ENCODE results near the gene MED16.

Gene MED16, protein sequence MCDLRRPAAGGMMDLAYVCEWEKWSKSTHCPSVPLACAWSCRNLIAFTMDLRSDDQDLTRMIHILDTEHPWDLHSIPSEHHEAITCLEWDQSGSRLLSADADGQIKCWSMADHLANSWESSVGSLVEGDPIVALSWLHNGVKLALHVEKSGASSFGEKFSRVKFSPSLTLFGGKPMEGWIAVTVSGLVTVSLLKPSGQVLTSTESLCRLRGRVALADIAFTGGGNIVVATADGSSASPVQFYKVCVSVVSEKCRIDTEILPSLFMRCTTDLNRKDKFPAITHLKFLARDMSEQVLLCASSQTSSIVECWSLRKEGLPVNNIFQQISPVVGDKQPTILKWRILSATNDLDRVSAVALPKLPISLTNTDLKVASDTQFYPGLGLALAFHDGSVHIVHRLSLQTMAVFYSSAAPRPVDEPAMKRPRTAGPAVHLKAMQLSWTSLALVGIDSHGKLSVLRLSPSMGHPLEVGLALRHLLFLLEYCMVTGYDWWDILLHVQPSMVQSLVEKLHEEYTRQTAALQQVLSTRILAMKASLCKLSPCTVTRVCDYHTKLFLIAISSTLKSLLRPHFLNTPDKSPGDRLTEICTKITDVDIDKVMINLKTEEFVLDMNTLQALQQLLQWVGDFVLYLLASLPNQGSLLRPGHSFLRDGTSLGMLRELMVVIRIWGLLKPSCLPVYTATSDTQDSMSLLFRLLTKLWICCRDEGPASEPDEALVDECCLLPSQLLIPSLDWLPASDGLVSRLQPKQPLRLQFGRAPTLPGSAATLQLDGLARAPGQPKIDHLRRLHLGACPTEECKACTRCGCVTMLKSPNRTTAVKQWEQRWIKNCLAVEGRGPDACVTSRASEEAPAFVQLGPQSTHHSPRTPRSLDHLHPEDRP

DNA sequence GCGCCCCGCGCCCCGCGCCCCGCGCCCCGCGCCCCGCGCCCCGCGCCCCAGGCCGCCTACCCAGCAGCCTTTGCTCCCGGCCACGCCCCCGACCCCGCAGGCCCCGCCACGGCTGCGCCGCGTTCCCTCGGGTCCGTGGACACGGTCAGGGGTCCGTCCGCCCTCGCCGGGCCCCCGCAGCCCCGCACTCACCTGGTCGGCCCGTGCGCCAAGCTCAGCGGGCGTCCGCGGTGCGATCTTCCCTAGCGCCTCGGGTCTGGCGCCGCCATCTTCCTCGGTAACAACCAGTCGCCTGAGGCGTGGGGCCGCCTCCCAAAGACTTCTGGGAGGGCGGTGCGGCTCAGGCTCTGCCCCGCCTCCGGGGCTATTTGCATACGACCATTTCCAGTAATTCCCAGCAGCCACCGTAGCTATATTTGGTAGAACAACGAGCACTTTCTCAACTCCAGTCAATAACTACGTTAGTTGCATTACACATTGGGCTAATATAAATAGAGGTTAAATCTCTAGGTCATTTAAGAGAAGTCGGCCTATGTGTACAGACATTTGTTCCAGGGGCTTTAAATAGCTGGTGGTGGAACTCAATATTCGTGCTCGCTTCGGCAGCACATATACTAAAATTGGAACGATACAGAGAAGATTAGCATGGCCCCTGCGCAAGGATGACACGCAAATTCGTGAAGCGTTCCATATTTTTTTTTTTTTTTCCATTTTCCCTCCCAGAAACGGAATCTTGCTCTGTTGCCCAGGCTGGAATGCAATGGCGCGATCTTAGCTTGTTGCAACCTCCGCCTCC, at the start of gene MED16, which contains the start of gene RNU6-9:
MED16 (minus strand) TSS at position 294 of the 796 bp plus-strand sequence. CDS start 2,056 bp downstream, outside the sequence.
RNU6-9 (plus strand) TSS at position 591 of the 796 bp plus-strand sequence.
- FAIRE-seq, result peak; percentile 80

DNA sequence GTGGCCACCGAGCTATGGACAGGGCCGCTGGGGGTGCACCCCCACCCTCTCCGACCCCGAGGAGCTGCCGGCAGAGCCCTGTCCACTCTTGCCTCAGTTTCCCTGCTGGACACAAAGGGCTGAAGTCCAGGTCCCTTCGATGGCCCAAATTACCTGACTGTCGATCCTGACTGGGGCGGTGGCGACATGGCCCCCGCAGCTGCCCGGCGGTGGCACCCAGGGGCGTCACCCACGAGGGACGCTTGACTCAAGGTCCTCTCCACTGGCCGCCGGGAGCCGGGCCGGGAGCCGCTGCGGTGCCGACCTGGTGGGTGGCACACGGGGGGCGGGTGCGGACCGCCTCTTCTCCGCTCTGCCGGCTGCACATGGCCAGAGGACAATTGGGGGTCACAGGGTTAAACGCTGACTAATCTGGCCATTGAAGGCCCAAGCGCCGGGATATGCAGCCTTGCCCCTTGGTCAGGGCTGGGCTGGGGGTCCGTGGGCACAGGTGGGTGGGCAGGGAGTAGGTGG, 49.2 kb upstream of the MED16 start:
- no peak for FAIRE-seq

DNA sequence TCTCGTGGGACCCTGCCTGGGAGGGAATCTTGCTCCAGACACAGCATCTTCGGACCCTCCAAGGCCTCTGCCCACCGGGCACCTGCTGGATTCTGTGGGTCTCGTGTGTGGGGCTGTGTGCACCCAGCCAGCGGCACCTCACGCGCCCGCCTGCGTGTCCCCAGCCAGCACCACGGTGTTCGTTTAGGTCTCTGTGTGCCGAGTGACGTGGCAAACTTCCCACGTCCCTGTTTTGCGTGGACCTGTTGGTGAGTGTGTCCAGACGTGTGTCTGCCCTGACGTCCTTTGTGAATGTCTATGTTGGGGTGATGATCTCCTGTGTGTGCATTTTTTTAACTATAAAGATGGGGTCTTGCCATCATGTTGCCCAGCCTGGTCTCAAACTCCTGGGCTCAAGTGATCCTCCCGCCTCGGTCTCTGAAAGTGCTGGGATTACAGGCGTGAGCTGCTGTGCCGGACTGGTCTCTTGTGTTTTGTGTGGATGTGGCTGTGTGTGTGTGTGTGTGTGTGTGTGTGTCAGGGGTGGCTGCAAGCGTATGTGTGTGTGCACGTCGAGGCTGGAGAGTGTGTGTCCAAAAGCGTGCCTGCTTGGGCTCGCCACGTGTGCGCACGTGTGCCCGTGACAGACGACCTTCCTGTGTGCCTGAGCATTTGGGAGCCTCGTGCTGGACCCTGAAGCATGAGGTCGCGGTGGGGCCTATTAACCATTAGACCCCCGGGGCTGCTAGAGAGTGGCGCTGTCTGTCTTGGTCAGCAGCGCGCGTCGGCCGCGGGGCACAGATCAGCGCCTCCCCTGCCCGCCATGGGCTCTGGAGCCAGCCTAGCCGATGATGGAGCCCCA, 48.5 kb upstream of the MED16 start:
- FAIRE-seq, result no peak

DNA sequence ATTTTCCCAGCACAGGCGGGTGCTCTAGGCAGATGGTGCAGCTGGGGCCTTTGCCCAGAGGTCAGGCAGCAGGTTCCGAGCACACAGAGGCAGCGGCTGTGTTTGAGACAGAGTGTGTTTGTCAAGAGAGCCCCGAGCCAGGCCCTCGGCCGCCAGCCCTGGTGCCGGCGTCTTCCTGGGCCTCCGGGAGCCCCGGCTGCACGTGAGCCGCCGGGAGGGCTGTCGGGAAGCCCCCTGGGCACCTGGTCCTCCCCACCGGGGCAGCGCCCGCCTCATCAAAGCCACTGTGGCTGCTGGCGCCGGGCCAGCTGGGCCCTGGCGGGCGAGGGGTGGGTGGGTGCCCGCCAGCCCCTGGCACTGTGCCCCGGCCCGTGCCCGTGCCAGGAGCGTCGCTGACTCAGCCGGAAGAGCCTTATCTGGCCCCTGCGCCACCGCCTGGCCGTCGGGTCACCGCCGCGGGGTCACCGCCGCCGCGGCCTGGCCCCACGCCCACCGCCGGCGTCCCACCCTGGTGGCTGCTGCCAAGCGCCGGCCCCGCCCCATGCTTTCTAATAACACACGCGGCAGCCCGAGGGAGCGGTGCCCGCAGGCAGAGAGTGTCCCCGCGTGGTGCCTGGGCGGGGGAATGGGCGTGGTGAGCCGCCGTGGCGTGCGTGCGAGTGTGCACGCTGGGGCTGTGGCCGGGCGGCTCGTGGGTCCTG, 47.8 kb upstream of the MED16 start:
- no peak for FAIRE-seq

DNA sequence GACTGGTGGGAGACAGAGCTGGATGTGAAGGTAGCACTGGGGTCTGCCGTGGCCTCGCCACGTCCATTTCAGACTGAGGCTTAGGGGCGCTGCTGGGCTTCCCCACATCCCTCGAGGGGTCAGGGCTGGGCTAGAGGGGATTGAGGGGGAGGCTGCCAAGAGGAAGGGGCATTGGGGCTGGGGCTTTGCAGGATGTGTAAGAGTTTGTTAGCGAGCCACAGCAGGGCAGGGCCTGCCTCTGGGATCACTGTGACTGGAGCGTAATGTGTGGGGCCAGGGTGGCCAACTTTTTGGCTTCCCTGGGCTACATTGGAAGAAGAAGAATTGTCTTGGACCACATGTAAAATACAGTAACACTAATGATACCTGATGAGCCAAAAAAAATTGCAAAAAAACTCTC, 46.9 kb upstream of the MED16 start:
- no peak for FAIRE-seq

DNA sequence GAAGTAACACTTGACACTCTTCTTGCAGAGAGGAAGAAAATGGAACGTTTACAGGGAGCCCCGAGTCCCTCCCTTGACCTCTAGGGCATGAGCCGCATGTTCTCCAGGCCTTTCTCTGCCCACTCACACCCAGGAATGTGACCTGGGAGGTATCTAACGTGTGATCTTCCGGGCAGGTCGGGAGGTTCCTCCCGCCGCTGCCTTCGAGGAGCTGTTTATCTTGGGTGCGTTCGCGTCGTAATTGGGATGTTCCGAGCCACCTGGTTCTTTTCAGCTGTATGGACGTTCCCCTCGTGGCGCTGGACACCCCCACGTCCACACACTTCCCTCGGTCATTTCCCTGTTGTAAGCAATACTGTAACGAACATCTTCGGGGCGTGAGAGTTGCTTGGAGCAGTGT, 46.5 kb upstream of the MED16 start:
- FAIRE-seq, result no peak

DNA sequence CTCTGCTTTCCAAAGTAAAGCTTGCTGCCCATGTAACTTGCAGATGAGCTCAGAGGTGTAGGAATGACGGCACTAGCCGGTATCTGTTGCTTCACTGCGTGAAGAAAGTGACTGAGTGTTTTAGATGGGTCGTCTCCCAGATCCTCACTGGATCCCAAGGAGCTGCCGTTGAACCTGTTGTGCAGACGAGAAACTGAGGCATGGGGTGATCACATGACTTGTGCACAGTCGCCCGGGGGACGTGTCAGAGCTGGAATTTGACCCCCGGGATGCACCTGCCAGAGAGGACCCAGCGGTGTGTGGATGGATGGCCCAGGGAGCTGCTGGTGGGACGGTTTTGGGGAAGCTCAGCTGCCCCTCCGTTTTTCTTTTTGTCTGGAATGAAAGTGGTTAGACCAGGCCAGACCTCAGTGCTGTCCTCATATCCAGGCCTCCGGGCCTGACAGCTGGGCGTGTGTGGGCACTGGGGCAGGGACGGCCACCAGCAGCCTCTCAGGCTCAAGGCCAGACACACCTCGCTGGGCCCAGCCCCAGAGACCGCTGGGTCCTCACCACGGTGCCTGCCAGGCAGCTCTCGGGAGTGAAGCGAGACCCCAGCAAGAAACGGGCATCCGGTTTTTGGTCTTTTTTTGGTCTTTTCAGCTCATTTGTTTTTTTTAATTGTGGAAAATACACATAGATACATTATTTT, 45.4 kb upstream of the MED16 start:
- no peak for FAIRE-seq

DNA sequence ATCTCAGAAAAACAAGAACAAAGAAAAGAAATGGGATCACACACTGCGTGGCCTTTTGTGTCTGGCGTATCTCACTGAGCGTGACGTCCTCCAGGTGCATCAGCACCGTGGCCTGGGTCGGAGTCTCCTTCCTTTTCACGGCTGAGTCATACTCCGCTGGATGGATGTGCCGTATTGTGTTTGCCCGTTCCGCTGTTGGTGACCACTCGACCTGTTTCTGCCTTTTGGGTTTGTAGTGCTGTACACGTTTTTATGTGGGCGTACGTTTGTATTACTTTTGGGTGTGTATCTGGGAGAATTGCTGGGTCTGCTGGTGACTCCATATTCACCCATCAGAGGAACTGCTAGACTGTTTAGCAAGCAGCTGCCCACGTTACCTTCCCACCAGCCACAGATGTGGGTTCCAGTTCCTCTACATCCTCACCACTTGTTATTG, 44.3 kb upstream of the MED16 start:
- FAIRE-seq, result no peak

DNA sequence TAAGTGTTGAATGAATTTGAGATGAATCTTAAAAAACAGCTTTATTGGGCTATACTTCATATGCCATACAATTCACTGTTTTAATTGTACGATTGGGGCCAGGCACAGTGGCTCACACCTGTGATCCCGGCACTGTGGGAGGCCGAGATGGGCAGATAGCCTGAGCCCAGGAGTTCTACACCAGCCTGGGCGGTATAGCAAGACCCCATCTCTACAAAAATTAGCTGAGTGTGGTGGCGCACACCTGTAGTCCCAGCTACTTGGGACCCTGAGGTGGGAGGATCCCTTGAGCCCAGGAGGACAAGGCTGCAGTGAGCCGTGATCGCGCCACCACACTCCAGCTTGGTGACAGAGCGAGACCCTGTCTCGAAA, 43.2 kb upstream of the MED16 start:
- no peak for FAIRE-seq

DNA sequence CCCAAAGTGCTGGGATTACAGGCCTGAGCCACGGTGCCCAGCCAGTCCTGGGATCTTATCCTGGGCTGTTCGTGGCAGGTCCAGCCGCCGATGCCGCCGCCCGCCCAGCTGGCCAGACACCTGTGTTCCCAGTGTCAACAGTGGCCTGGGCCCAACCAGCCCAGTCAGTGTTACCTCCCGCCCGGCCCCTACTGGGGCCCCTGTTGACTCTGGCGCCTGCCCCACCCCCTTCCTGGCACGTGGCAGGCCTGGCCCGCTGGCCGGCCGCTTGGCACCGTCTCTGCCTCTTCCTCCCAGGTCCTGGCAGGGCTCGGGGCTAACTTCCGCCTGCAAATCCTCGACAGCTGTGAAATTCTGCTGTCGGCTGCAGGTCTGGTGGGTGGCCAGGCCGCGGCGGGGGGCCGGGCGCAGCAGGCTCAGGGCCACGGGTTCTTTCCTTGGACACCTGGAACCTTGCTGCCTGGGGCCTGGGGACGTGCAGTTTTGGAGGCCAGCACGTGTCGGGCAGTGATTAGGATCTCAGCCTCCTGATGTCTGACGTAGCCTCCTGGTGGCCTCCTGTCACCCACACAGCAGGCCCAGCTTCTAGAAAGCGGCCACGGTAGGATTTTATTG, 42.0 kb upstream of the MED16 start:
- peak; percentile 58 for FAIRE-seq

DNA sequence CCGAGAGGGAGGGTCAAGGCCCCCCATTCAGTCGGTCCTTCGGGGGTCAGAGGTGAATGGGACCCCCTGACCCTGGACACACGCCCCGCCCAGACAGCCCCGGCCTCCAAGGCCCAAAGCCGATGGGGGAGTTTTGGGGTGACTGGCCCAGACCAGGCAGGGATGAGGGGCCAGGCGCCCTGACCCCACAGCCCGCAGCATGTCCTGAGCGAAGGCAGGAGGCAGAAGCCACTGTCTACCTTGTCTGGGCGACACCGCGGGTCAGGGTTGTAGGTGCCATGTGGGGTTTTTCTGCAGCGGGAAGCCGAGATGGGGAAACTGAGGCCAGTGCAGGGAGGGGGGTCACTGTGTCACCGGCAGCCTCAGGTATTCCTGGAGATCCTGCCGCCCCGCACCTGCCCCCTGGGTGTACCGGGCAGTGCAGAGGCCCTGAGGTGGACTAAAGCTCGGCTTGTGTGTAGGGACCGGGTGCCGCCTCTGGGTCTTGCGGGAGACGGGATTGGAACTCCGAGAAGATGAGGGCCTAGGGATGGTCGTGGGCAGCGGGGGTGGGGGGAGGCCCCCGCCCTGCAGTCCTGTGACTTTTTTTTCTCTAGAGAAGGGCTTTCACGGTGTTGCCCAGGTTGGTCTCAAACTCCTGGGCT, 41.3 kb upstream of the MED16 start:
- FAIRE-seq, result no peak

DNA sequence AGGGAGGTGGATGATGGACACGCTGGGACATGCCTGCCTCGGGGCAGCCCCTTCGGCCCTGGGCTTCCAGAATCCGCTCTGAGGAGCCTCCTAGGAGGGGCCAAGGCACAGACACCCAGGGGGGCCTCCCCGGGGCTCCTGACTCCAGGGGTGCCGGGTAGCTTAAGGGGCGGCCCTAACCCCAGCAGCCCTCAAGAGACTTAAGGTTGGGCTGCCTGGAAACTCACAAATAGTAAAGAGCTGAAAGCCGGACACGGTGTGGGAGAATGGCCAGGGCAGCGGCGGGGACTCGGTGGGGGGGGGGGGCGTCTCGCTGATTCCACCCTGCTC, 40.5 kb upstream of the MED16 start:
- no peak for FAIRE-seq

DNA sequence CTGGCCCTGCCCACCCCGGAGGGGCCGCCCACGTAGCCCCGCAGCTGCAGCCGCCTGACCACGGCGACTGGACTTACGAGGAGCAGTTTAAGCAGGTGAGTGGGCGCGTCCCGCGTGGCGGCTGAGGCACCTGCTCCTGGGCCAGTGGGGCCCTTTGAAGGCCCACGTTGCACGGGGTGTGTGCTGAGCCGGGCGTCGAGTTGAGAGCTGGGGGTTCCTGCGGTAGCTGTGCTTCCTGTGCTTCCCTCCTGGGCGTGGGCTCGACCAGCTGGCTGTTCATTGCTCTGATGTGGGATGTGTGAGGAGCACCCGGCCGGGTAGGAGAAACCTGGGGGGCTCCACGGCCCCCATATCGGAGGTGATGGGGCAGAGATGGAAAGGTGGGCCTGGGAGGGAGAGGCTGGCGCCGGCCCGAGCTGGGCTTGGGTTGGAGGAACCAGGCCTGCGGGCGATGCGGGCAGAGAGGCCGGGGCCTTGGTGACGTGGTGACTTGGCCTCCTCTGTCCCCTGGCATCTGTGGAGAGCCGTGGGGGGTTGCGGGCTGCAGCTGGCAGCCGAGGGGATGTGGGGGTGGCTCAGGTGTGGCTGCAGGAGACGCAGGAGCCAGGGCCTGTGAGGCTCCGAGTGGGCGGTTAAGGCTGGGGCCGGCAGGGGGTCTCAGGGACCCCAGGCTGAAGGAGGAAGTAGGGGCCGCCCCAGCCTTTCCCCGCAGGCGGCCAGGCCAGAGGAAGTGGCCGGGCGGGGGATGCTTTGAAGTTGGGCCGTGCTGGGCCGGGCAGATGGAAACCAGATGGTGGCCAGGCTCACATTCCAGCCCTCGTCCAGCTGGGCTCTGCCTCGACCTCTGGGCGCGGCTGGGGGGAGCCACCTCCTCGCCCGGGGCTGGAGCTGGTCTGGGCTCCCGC, 39.9 kb upstream of the MED16 start:
- no peak for FAIRE-seq

DNA sequence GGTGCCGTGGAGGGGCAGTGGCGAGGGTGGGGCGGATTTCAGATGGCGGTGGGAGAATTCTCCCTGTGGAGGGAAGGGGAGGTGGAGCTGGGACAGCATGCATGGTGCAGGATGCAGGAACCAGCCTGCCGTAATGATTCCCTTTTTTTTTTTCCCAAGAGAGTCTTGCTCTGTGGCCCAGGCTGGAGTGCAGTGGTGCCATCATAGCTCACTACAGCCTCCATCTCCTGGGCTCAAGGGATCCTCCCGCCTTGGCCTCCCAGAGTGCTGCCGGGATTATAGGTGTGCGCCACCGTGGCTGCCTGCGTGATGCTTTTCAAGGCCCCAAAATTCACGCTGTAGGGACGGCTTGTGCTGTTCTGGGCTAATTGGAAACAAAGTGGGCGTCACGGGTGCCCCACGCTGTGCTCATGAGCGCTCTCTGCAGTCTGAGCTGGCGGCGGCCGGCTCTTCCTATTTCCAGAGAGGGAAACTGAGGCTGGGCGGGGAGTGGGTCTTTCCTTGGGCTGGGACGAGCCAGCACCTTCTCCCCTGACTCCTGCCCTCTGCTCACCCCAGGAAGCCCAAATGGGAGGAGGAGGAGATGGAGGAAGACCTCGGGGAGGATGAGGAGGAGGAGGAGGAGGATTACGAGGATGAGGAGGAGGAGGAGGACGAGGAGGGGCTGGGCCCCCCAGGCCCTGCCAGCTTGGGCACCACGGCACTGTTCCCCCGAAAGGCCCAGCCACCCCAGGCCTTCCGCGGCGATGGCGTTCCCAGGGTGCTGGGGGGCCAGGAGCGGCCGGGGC, 39.1 kb upstream of the MED16 start:
- FAIRE-seq, result no peak

DNA sequence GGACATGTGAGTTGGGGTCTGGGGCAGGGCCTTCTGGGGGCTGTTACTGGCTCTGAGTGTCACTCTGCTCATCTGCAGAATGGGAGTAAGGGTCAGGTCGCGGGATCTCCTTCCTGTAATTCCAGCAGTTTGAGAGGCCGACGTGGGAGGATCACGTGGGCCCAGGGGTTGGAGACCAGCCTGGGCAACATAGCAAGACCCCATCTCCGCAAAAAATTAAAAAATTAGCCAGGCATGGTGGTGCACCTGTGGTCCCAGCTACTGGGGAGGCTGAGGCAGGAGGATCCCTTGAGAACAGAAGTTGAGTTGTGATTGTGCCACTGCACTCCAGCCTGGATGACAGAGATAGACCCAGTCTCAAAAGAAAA, 36.9 kb upstream of the MED16 start:
- FAIRE-seq, result no peak

DNA sequence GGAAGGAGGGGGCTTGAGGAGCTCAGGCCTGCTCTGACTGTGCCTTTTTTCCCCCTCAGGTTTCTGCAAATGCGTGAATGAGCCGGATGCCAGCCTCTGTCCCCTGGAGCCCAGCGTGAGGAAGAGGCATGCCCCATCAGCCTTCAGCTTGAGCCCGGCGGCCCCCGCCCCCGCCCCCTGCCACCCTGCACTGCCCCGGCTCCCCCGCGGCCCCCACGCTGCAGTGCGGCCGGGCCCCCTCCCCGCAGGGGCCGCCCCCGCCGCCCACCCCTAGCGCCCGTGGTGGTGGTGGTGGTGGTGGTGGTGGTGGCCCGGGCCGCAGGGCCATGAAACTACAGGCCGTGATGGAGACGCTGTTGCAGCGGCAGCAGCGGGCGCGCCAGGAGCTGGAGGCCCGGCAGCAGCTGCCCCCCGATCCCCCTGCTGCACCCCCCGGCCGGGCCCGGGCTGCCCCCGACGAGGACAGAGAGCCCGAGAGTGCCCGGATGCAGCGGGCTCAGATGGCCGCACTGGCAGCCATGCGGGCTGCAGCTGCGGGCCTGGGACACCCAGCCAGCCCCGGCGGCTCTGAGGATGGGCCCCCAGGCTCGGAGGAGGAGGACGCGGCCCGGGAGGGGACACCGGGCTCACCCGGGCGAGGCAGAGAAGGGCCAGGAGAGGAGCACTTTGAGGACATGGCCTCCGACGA, 36.4 kb upstream of the MED16 start:
- no peak for FAIRE-seq

All from islet of Langerhans (tissue), 1 donor.